ENCODE results near the gene SLC18A2. TPM values are rescaled to one million over a fixed set of nuclear protein-coding genes. Genes with fewer than 3 reads are reported as not detected.

Gene SLC18A2
- total RNA-seq, 1 donor from 2014 or later, result 0.88 TPM

DNA sequence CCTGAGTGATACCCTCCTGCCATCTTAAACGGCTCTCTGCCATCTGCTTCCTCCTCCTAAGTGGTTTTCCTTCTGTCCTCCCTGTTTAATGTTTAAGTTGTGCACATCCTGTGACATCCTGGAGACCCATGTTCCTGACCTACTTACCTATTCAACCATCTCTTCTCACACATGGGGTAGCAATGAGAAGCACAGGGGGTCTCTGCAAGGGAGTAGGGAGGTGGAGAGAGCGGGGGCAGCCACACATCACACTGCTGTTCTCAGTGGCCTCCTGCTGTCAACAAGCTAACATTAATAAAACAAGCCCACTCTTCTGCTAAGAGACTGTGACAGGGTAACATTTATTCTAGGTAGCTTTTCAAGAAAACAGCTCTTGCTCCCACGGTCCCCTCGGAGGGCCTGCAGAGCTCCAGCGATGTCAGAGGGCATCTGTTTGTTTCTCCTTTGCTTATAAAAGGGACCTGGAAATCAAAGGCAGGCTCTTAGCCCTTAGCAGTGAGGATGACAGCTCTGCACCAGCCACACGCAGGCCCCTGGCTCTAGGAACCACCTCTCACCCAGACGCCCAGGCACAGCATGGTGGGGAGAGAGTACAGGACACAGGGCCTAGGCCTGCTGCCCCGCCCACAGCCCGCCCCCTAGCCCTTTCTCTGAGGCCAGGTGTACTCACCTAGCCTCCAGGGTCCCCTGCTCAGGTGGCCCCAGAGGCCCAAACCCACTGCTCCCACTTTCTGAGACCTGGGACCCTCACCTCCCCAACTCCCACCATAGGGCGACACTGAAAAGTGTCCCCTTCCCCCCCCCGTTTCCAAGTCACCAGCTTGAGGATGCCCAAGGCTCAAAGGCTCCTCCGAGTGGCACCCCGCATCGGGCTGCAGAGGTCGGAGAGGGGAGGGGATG lies 943 bp upstream of the SLC18A2 start:
- Histone ChIP-seq H3F3A (ENCODE audit: low read depth) (peaks cover 16% of the 10 kb centered on the region), H3K9me3 (ENCODE audit: low read depth) (no peaks in the 10 kb centered on the region), H3K4me3 (peak overlapping the region; percentile 57), H3K4me2 (peak overlapping the region; percentile 82), H3K4me1 (peaks cover 6% of the 10 kb centered on the region), H3K27me3 (peaks cover 71% of the 10 kb centered on the region), H3K27ac (no peak overlapping the region), H4K20me1 (ENCODE audit: low read depth) (peaks cover 10% of the 10 kb centered on the region), H3K36me3 (no peaks in the 10 kb centered on the region), H2AFZ (replicated peaks) (peak overlapping the region; percentile 99), H3K9ac (no peak overlapping the region), H3K79me2 (ENCODE audit: low read depth) (no peaks in the 10 kb centered on the region)
- Mint-ChIP-seq H3K36me3 (peaks cover 2% of the 10 kb centered on the region), H3K4me1 (peaks cover 7% of the 10 kb centered on the region), H3K27ac (no peak overlapping the region), H3K4me3 (peak overlapping the region; percentile 75), H3K27me3 (ENCODE audit: insufficient read depth, low read depth) (peaks cover 53% of the 10 kb centered on the region), H3K9me3 (no peaks in the 10 kb centered on the region)
- TF ChIP-seq, protein P1, sequence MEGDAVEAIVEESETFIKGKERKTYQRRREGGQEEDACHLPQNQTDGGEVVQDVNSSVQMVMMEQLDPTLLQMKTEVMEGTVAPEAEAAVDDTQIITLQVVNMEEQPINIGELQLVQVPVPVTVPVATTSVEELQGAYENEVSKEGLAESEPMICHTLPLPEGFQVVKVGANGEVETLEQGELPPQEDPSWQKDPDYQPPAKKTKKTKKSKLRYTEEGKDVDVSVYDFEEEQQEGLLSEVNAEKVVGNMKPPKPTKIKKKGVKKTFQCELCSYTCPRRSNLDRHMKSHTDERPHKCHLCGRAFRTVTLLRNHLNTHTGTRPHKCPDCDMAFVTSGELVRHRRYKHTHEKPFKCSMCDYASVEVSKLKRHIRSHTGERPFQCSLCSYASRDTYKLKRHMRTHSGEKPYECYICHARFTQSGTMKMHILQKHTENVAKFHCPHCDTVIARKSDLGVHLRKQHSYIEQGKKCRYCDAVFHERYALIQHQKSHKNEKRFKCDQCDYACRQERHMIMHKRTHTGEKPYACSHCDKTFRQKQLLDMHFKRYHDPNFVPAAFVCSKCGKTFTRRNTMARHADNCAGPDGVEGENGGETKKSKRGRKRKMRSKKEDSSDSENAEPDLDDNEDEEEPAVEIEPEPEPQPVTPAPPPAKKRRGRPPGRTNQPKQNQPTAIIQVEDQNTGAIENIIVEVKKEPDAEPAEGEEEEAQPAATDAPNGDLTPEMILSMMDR (IDR thresholded peaks at IDR 0.05), result no peak
- no peak for TF ChIP-seq EZH2 (IDR thresholded peaks at IDR 0.05)
- no peak for TF ChIP-seq EZH2phosphoT487 (IDR thresholded peaks at IDR 0.05)
- DNase-seq (ENCODE audit: low spot score), result no peak

DNA sequence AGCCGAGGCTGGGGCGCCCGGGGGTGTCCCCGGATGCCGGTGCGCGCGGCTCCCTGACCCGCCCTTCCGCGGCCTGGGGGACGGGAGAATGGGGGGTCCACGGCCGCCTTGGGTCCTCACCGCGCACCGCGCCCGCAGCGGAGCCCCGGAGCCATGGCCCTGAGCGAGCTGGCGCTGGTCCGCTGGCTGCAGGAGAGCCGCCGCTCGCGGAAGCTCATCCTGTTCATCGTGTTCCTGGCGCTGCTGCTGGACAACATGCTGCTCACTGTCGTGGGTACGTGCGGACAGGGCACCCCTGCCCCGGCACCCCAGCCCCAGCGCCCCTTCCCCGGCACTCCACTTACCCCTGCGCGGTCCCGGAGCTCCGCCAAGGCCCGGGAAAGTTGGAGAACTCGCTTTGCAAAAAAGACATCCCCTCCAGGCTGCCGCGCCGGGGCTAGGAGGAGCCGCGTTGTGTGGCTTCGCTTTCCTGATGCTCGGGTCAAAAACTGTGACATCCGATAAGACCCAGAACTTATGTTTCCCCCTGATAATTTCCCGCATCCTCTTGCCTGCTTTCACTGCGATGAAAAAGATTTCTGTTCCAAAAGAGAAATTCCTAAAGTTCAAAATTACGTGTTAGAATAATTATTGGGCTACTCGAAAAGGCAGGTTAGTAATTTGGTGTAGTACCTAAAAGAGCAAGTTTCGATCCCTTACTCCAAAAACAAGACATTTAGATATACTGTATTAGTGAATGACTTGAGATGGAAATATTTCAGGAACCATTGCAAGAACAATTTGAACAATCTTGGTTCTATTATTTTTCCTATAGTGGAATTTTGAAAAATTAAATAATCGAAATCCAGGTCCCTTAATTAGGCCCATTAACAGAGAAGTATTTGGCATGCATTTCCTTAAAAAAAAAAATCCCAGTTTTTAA lies 888 bp downstream of the SLC18A2 start:
- no peaks in the 10 kb centered on the region for H3K36me3 ChIP-seq
- no peak overlapping the region for H3K27ac ChIP-seq
- H3K4me2 ChIP-seq, result peak overlapping the region; percentile 82
- Mint-ChIP-seq H3K9me3 (no peaks in the 10 kb centered on the region), H3K4me3 (peak overlapping the region; percentile 79), H3K4me1 (peaks cover 7% of the 10 kb centered on the region), H3K27me3 (ENCODE audit: insufficient read depth, low read depth) (peaks cover 40% of the 10 kb centered on the region), H3K27ac (no peak overlapping the region), H3K36me3 (peaks cover 2% of the 10 kb centered on the region)
- peak overlapping the region; percentile 99 for H2AFZ ChIP-seq (replicated peaks)
- H3K9me3 ChIP-seq (ENCODE audit: low read depth), result no peaks in the 10 kb centered on the region
- no peak overlapping the region for H3K9ac ChIP-seq
- H3K4me3 ChIP-seq, result peak overlapping the region; percentile 57
- no peaks in the 10 kb centered on the region for H3K4me1 ChIP-seq
- TF ChIP-seq, protein P1 (IDR thresholded peaks at IDR 0.05), result no peak
- TF ChIP-seq EZH2phosphoT487 (IDR thresholded peaks at IDR 0.05), result peak; percentile 84
- TF ChIP-seq EZH2 (IDR thresholded peaks at IDR 0.05), result peak; percentile 79
- H3F3A ChIP-seq (ENCODE audit: low read depth), result peaks cover 16% of the 10 kb centered on the region
- peaks cover 10% of the 10 kb centered on the region for H4K20me1 ChIP-seq (ENCODE audit: low read depth)
- DNase-seq (ENCODE audit: low spot score), result peak; percentile 67
- no peaks in the 10 kb centered on the region for H3K79me2 ChIP-seq (ENCODE audit: low read depth)
- H3K27me3 ChIP-seq, result peaks cover 69% of the 10 kb centered on the region

DNA sequence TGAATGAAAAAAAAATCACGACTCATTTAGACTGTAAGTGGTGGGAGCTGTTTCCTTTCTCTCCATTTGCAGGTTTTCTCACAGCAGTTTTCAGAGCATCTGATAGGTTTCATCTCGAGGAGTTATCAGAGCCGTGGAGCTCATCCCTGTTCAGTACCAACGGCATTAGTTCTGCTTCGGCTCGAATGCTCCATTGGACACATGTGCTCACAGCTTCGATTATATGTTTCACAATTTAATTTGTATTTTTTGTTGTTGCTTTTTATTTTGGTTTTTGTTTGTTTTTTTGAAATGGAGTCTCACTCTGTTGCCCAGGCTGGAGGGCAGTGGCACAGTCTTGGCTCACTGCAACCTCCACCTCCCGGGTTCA lies 1.5 kb downstream of the SLC18A2 start:
- Mint-ChIP-seq H3K27ac (no peak overlapping the region), H3K27me3 (ENCODE audit: insufficient read depth, low read depth) (peaks cover 39% of the 10 kb centered on the region), H3K4me3 (peak overlapping the region; percentile 79), H3K9me3 (no peaks in the 10 kb centered on the region), H3K4me1 (peaks cover 7% of the 10 kb centered on the region), H3K36me3 (peaks cover 2% of the 10 kb centered on the region)
- Histone ChIP-seq H3K36me3 (no peaks in the 10 kb centered on the region), H4K20me1 (ENCODE audit: low read depth) (peaks cover 10% of the 10 kb centered on the region), H3F3A (ENCODE audit: low read depth) (peaks cover 16% of the 10 kb centered on the region), H3K27me3 (peaks cover 69% of the 10 kb centered on the region), H3K4me2 (no peak overlapping the region), H2AFZ (replicated peaks) (no peak overlapping the region), H3K4me3 (no peak overlapping the region), H3K9me3 (ENCODE audit: low read depth) (no peaks in the 10 kb centered on the region), H3K4me1 (no peaks in the 10 kb centered on the region), H3K9ac (no peak overlapping the region), H3K79me2 (ENCODE audit: low read depth) (no peaks in the 10 kb centered on the region), H3K27ac (no peak overlapping the region)
- TF ChIP-seq EZH2 (IDR thresholded peaks at IDR 0.05), result no peak
- TF ChIP-seq, protein P1 (IDR thresholded peaks at IDR 0.05), result no peak
- TF ChIP-seq EZH2phosphoT487 (IDR thresholded peaks at IDR 0.05), result no peak
- no peak for DNase-seq (ENCODE audit: low spot score)
